Eye (tissue), 1 donor: ENCODE measurements around the gene GPR21.

Experiments used
- DNase-seq: peaks from one replicate; pipeline ENCODE4 v3.0.0-alpha.2; 2015

The GPR21 gene

DNA sequence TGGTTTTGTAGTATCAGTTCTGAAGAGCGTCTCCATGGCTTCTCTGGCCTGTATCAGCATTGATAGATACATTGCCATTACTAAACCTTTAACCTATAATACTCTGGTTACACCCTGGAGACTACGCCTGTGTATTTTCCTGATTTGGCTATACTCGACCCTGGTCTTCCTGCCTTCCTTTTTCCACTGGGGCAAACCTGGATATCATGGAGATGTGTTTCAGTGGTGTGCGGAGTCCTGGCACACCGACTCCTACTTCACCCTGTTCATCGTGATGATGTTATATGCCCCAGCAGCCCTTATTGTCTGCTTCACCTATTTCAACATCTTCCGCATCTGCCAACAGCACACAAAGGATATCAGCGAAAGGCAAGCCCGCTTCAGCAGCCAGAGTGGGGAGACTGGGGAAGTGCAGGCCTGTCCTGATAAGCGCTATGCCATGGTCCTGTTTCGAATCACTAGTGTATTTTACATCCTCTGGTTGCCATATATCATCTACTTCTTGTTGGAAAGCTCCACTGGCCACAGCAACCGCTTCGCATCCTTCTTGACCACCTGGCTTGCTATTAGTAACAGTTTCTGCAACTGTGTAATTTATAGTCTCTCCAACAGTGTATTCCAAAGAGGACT is 1.5 kb downstream of the GPR21 start:
- no peak for DNase-seq

DNA sequence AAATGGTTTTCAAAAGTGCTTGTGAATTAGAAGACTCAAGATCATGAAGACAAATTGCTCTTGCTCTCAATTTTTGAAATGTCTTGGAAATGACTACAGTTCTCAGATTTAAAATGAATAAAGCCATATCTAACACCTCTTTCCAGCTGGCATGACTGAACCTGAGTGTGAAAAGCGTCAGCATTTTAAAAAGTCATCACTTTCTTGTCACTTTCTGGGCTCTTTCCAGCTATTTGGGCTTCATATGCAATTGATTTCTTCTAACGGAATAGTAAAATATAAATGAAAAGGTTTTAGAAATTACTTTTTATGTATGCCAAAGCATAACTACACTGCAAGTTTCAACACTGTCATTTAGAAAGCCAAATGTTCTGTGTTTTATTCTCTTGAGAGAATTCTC is 2.3 kb downstream of the GPR21 start:
- no peak for DNase-seq

- peak; percentile 57 for DNase-seq
Observed at GRCh38 chr9:123036893-123037545, 3.6 kb downstream of the GPR21 start.

DNA sequence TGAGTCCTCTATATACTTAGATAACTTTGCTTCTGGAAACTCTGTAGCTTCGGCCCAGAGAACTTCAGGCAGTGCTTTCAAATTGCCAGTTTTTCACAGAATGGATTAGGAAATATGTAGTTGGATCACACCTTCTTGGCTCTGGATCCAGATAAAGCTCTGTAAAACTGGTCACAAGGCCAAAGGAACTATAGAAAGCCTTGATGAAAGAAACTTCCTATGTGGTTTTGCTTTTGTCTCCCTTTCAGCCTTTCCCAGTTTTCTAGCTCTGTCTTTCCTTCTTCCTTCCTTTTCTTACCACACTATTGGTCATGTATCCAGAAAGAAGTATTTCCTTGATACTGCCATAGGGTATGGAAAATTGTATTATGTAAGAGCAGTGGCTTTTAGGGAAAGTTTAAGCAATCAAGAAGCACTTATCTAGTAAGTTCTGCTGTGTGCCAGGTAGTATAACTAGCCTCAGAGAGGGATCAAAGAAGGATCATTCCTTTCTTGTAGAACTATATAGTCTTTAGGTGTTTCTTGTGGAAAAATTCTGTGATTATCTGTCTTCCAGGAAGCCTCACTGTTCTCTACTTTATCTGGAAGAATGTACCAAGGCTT is 6.3 kb downstream of the GPR21 start:
- no peak for DNase-seq

GRCh38 chr9:123040801-123041200 is 7.3 kb downstream of the GPR21 start:
- DNase-seq, result no peak

DNA sequence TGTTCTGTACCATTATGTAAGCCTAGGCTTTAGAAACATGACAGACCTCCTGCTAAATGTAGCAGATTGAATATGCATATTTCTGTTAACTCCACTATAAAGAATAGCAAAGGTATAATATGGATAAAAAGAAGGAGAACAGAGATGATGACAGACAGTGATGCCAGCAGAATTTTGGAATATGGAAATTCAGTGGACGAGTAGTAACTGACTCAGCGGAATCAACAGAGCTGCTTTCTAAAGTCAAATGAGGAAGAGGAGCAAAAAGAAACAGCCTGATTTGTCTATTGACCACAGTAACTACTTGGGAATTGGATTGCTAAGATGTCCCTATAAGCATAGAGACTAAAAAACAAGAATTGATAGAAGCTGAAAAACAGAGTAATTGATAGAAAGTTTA is 8.0 kb downstream of the GPR21 start:
- no peak for DNase-seq

GRCh38 chr9:123043081-123043939 is 9.8 kb downstream of the GPR21 start:
- no peak for DNase-seq

GRCh38 chr9:123044586-123044985 is 11.1 kb downstream of the GPR21 start:
- no peak for DNase-seq

DNA sequence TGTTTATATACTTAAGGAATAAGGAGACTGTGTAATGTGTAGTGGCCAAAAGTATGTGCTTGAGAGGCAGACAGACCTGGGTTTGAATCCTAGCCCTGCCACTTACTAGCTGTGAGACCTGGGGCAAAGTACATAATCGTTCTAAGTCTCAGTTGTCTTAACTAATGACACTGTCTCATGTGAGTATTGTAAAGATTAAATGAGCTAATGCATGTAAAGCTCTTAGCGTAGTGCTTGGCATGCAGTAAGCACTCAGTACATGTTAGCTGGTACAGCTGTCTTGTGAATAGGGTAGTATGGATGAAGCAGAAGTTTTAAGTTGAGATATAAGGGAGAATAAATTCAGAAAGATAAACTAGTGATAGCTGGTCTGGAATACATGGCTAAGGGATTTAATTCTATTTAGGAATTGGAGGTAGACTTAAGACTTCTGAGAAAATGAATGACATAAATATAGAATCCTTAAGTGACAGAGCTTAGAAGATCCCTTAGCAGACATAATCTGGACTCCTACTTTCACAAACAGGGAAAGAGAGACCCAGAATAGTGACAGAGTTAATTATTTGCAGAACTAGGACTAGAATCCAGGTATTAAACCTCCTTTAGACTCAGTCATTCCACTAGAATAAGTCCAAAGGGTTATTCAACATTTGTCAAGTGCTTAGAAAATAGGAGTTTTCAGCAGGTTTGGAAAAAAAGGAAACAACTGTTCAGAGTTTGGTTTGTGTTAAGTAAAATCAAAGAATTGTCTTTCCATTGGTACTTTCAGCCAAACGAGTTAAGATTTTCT is 13.1 kb downstream of the GPR21 start:
- no peak for DNase-seq

DNA sequence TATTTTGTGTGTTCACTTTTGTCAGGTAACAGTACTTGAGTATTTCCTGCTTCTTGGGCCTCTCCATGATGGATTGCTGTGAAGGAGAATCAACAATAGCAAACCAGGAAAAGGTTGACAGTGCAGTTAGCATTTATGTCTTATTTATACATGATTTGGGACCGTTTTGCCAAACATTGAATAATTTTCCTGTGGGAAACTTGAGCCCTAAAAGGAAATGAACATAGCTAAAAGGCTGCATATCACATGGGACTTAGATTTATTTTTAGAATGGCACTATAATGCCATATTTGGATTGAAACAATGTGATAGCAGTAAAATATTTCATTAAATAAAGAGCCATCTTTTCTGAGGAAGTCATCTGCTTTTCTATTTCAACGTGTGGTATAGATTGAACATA is 15.3 kb downstream of the GPR21 start:
- DNase-seq, result no peak

- DNase-seq, result no peak
Observed at GRCh38 chr9:123049589-123050222, 16.2 kb downstream of the GPR21 start.

DNA sequence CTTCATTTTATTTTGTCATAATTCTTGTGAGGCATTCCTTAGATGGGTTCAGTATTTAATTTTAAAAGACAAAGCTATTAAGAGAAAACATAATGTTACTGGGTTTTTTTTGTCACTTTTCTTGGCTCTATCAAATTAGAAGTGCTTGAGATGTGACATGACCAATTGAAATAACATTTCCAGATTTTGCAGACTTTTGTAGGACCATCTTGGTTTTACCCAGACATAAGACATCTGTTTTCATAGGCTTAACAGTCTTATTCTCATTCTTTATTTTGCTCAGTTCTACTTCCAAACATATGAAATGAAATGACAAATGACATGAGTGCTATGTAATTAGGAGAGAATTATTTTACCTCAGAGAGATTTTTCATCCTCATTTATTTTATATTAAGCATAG is 19.6 kb downstream of the GPR21 start:
- no peak for DNase-seq

- no peak for DNase-seq
Observed at GRCh38 chr9:123053711-123054110, 20.2 kb downstream of the GPR21 start.

DNA sequence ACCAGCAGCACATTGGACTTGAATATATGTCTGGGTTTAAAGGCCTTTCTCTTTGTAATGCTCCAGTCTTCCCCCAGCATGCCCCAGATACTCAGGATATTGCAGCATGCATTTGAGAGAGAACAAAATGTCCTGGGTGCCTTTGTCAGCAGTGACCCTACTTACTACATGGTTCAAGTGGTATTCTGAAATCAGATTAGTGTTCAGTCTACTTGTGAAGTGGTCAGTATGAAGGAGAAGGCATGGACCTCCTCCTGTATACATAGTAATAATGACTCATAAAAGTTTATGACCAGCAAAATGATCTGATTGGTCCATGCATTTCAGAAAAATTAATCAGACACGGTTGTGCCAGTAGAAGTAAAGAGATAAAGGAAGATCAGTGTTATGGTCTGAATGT is 25.4 kb downstream of the GPR21 start:
- no peak for DNase-seq

DNA sequence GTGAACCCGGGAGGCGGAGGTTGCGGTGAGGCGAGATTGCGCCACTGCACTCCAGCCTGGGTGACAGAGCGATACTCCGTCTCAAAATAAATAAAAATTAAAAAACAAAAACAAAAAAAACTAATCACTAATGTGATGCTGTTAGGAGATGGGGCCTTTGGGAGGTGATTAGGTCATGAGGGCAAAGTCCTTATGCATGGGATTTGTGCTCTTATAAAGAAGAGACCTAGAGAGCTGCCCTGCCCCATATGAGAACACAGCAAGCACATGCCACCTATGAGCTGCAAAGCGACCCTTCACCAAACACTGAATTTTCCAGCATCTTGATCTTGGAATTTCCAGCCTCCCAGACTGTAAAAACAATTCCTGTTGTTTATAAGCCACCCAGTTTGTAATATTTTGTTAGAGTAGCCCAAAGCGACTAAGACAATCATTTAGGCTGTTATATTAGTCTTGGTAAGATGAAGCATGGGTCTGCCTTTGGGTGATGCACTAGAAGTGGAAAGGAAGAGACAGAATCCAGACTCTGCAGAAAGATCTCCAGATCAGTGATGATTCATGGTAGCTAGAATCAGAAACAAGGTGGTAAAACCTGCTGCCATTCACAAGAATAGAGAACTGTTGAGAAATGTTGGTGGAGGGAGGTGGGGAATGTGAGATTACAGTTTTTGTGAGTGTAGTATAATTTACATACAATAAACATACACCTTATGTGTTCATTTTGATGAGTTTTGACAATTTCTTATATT is 26.2 kb downstream of the GPR21 start:
- no peak for DNase-seq

- no peak for DNase-seq
Observed at GRCh38 chr9:123061216-123061615, 27.7 kb downstream of the GPR21 start.

- DNase-seq, result no peak
Observed at GRCh38 chr9:123062351-123063176, 29.1 kb downstream of the GPR21 start.

DNA sequence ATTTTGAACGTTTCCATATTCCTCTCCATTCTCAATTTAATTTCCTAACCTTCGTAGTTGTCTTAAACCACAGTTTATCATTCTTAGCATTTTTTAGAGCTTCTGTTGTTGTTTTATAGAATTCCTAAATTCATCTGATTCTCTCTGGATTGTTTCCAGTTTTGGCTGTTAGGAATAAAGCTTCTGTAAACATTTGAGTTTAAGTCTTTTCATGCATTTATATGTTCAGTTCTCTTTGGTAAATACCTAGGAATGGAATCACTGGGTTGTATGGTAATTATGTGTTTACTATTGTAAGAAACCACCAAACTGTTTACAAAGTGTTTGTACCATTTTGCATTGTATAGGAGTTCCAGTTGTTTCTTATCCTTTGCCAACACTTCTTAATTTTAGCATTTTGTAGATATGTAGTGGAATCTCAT is 29.7 kb downstream of the GPR21 start:
- peak; percentile 33 for DNase-seq

- no peak for DNase-seq
Observed at GRCh38 chr9:123063896-123064295, 30.4 kb downstream of the GPR21 start.

- DNase-seq, result no peak
Observed at GRCh38 chr9:123064716-123065115, 31.2 kb downstream of the GPR21 start.

DNA sequence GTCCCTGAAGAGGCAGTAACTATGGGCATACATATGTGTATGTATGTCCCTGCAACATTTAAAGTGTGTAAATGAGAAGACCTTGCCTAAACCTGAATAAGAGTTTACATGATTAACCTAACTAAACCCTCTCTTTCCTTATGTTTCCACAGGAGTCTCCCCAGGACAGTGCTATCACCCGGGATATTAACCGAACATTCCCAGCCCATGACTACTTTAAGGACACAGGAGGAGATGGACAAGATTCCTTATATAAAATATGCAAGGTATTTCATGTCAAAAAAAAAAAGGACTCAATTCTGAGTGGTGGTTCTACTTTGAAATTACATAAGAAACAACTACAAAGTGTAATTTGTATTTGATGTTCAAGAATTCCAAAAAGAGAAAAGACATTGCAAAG is 31.7 kb downstream of the GPR21 start:
- DNase-seq, result no peak
